ENCODE data around the gene ATL3. TPM values are rescaled to one million over a fixed set of nuclear protein-coding genes. Genes with fewer than 3 reads are reported as not detected.

Gene ATL3
- total and polyA plus RNA-seq, 7 donors: 8.4 to 115 (median 97.8) TPM

DNA sequence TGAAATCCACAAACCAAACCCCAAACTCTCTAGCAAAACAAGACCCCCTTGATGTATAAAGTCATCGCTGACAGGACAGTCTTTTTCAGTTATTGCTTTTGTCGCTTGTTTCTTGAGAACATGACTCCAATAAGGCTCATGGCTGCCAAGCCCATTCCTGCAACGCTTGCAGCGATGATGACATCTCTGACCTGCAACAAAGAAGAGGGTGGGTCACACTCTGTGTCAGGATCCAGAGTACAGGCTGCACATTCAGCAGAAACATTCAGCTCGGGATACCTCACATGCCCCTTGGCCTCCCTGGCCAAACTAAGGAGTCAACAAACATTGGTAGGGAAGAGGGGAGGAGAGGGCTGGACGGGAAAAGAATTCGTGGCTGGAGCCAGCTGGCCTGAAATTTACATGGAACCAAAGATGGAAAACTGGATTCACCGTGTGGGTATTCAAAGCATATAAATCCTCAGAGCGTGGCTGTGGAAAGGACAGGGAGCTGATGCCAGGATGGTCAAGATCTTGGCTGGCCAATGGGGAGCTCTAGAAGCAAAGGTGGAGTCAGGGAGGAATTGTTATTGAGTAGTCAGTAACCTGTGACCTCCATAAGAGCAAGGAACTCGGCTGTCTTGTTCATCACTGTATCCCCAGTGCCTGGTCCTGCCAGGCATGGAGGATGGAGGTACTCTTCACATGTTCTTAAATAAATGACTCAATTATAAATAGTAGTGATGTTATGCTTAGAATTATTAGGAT, 96.1 kb downstream of the ATL3 start:
- Histone ChIP-seq H3K27ac (peak overlapping the region; percentile 77 to 85 (median 80)), H3K4me3 (peak overlapping the region; percentile 16 to 41 (median 35)), H3K4me1 (peaks cover 0 to 23% (median 15%) of the 10 kb centered on the region in 4 donors), H3K9me3 (peaks cover 0 to 2% (median under 1%) of the 10 kb centered on the region in 4 donors), H3K36me3 (peaks cover 0 to 3% (median 1%) of the 10 kb centered on the region in 4 donors), H3K27me3 (no peaks in the 10 kb centered on the region)
- intact Hi-C loops (cut with DNase I): loop anchor here (2.0 to 5.0 kb wide), 2 partner anchors 37 to 38 kb away; partner anchors contain the start of genes PLAAT3 and PLAAT4
- TF ChIP-seq EP300 (IDR thresholded peaks at IDR 0.05): no peak
- no peak for TF ChIP-seq CTCF (IDR thresholded peaks at IDR 0.05)
- TF ChIP-seq POLR2A (IDR thresholded peaks at IDR 0.05): no peak
- peak in 3 of 4 donors; percentile 23 to 62 (median 37) for TF ChIP-seq POLR2AphosphoS5 (IDR thresholded peaks at IDR 0.05)
- 46 to 65% methylated on average over 10 of the region's 10 CpGs for WGBS, 2 donors
- DNase-seq: peak; percentile 83

Small RNA genes within 50 kb of the gene (small RNA-seq; reads per million reads assigned to genes)
- gene AP000753.3: 0 reads per million in 3 donors

Other genes starting within 250 kb of the ATL3 start
- gene PLAAT5, start 180.2 kb downstream of the ATL3 start, total RNA-seq: 1 to 10 TPM; 2.0 to 8.4 (median 3.2) TPM
- 1 to 10 TPM in 2 of 3 donors, not detected in 1; 1.2 TPM for gene PLAAT5, start 180.2 kb downstream of the ATL3 start, polyA plus RNA-seq
- gene LGALS12, start 165.3 kb downstream of the ATL3 start, total RNA-seq: 1 to 10 TPM in 1 of 4 donors, not detected in 3; 5.4 TPM
- 1 to 10 TPM in 1 of 3 donors, not detected in 2; 3.9 TPM for gene LGALS12, start 165.3 kb downstream of the ATL3 start, polyA plus RNA-seq
- 10 to 100 TPM; 36.7 to 49.9 (median 42.8) TPM for gene PLAAT4, start 134.6 kb downstream of the ATL3 start, total RNA-seq
- 100 to 1,000 TPM in 2 of 3 donors, 10 to 100 TPM in 1; 63.1 to 262 (median 114) TPM for gene PLAAT4, start 134.6 kb downstream of the ATL3 start, polyA plus RNA-seq
- under 1 TPM in 1 of 4 donors, not detected in 3; 0.71 TPM for gene PLAAT2, start 108.0 kb downstream of the ATL3 start, total RNA-seq
- 100 to 1,000 TPM in 2 of 3 donors, 10 to 100 TPM in 1; 27.0 to 233 (median 112) TPM for gene PLAAT2, start 108.0 kb downstream of the ATL3 start, polyA plus RNA-seq
- 10 to 100 TPM; 34.9 to 59.9 (median 47.9) TPM for gene PLAAT3, start 56.9 kb downstream of the ATL3 start, total RNA-seq
- gene PLAAT3, start 56.9 kb downstream of the ATL3 start, polyA plus RNA-seq: 10 to 100 TPM; 14.6 to 34.7 (median 21.0) TPM
- 100 to 1,000 TPM in 1 of 4 donors, 10 to 100 TPM in 3; 61.1 to 105 (median 93.9) TPM for gene RTN3, start 10.1 kb upstream of the ATL3 start, total RNA-seq
- 10 to 100 TPM; 24.6 to 91.3 (median 25.2) TPM for gene RTN3, start 10.1 kb upstream of the ATL3 start, polyA plus RNA-seq
- gene ZFTA, start 97.4 kb upstream of the ATL3 start, total RNA-seq: 10 to 100 TPM; 11.1 to 20.4 (median 13.6) TPM
- gene ZFTA, start 97.4 kb upstream of the ATL3 start, polyA plus RNA-seq: 1 to 10 TPM in 2 of 3 donors, under 1 TPM in 1; 0.69 to 4.0 (median 3.6) TPM
- 10 to 100 TPM; 12.2 to 15.2 (median 14.1) TPM for gene SPINDOC, start 142.1 kb upstream of the ATL3 start, total RNA-seq
- gene SPINDOC, start 142.1 kb upstream of the ATL3 start, polyA plus RNA-seq: 10 to 100 TPM in 1 of 3 donors, 1 to 10 TPM in 2; 4.6 to 11.7 (median 4.8) TPM
- 10 to 100 TPM; 14.3 to 24.6 (median 18.2) TPM for gene MARK2, start 167.7 kb upstream of the ATL3 start, total RNA-seq
- gene MARK2, start 167.7 kb upstream of the ATL3 start, polyA plus RNA-seq: 10 to 100 TPM; 25.8 to 49.3 (median 44.2) TPM
- gene RCOR2, start 245.8 kb upstream of the ATL3 start, total RNA-seq: under 1 TPM; 0.49 to 0.83 (median 0.70) TPM
- gene RCOR2, start 245.8 kb upstream of the ATL3 start, polyA plus RNA-seq: 1 to 10 TPM in 1 of 3 donors, under 1 TPM in 2; 0.60 to 2.4 (median 0.69) TPM